HG02981 (cell line): ENCODE measurements around the gene IL19.

Source experiments
- ATAC-seq: cut with Tn5 transposase; IDR thresholded peaks from one replicate; pipeline ENCODE4 v1.9.1; 2021; ENCODE audit warnings: mild to moderate bottlenecking, moderate library complexity; ENCODE audit not compliant: unreplicated experiment

Gene IL19

GRCh38 chr1:206885341-206886060 lies 114.9 kb downstream of the IL19 start:
- ATAC-seq: no peak

GRCh38 chr1:206886831-206887230 lies 116.3 kb downstream of the IL19 start:
- ATAC-seq: no peak

- ATAC-seq: no peak
These were observed 117.1 kb downstream of the IL19 start for GRCh38 chr1:206887701-206888100.

GRCh38 chr1:206890125-206891060 lies 119.8 kb downstream of the IL19 start:
- ATAC-seq: no peak

- no peak for ATAC-seq
These were observed 120.8 kb downstream of the IL19 start for GRCh38 chr1:206891412-206891811.
